Epidermal melanocyte (primary cell): Measurements from ENCODE around the gene GPR161.

Experiments
- DNase-seq: peaks from one replicate; pipeline ENCODE4 v3.0.0; 2011; ENCODE audit warnings: low spot score; ENCODE audit not compliant: insufficient read length

The GPR161 gene

GRCh38 chr1:168042362-168042761 lies 94.4 kb downstream of the GPR161 start:
- DNase-seq = no peak

- no peak for DNase-seq
These were observed 101.4 kb downstream of the GPR161 start for GRCh38 chr1:168035345-168035744.

DNA sequence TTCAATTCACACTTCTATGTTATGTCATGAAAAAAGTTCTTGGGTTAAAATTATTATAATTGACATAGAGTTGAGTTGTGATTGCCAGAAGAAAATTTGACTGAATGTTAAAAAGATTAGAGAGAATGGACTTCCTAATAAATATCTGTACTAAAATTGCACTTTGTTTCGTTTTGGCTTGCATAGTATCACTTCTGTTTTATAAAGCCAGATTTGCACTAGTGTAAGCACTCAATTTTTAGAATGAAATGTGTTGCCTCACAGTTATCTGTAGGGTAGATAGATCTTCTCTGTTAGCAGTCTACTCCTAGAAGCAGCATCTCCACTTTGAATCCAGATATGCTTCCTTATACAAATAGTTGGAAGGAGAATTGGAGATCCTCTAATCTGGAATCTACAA lies 104.7 kb downstream of the GPR161 start:
- no peak for DNase-seq

- no peak for DNase-seq
These were observed 105.1 kb downstream of the GPR161 start for GRCh38 chr1:168031627-168032026.

GRCh38 chr1:168031198-168031597 lies 105.5 kb downstream of the GPR161 start:
- no peak for DNase-seq
